Heart right ventricle (tissue), 16 donors: ENCODE results near the gene COL15A1. TPM values are rescaled to one million over a fixed set of nuclear protein-coding genes. Genes with fewer than 3 reads are reported as not detected.

Experiments used
- ATAC-seq, 8 donors: fragments of 200-7000 bp; cut with Tn5 transposase; one replicate each; pipeline ENCODE4 v1.9.1; 2020; ENCODE audit warnings: mild to moderate bottlenecking in 8 of 8, moderate library complexity in 8 of 8, moderate number of reproducible peaks in 1 of 8
- DNase-seq, 2 donors: peaks; one replicate each; pipeline ENCODE4 v3.0.0-alpha.2; 2020
- H3K27ac ChIP-seq, 10 donors: fragments of 200-600 bp; sonication (generic) in 2 of 10; one replicate each; pipeline versions ENCODE4 v1.5.0 to v1.8.0; 2020 to 2022; ENCODE audit warnings: mild to moderate bottlenecking in 3 of 10
- H3K27me3 ChIP-seq, 7 donors: fragments of 200-600 bp; one replicate each; pipeline ENCODE4 v1.8.0; 2021 to 2022; ENCODE audit warnings: mild to moderate bottlenecking in 2 of 7
- H3K36me3 ChIP-seq, 9 donors: fragments of 200-600 bp; sonication (generic) in 1 of 9; one replicate each; pipeline versions ENCODE4 v1.5.0 to v1.8.0; 2020 to 2022; ENCODE audit warnings: mild to moderate bottlenecking in 2 of 9
- H3K4me1 ChIP-seq, 9 donors: fragments of 200-600 bp; sonication (generic) in 1 of 9; one replicate each; pipeline versions ENCODE4 v1.5.0 to v1.8.0; 2020 to 2022; ENCODE audit warnings: mild to moderate bottlenecking in 4 of 9
- H3K4me3 ChIP-seq, 10 donors: fragments of 200-600 bp; sonication (generic) in 2 of 10; one replicate each; pipeline versions ENCODE4 v1.5.0 to v1.8.0; 2020 to 2022; ENCODE audit warnings: mild to moderate bottlenecking in 7 of 10, moderate library complexity in 2 of 10
- H3K9me3 ChIP-seq, 11 donors: fragments of 200-600 bp in 10 of 11; sonication (generic) in 2 of 11; one replicate each; pipeline versions ENCODE4 v1.5.0 to v1.8.0; 2013 to 2022; ENCODE audit warnings: mild to moderate bottlenecking in 2 of 11, control low read depth in 1 of 11, moderate library complexity in 1 of 11
- WGBS, 2 donors: extraction: QIAGEN DNeasy Blood & Tissue Kit; methylation state at CpG; one replicate each; pipeline ENCODE4 v1.1.7; 2013; ENCODE audit warnings: inconsistent platforms in 1 of 2; 5-methylcytosine and 5-hydroxymethylcytosine counted together
- intact Hi-C, 10 donors: fragments of 100-400 bp; cut with DNase I; formaldehyde crosslinking; loops; one replicate each; pipeline versions ENCODE4 v1.11.1 to v1.14.2; 2022
- polyA plus RNA-seq, 2 donors: library from polyadenylated mRNA; stranded (reverse); fragments of 200-250 nt; gene quantifications; one replicate each; pipeline ENCODE4 v1.2.3, GENCODE V29; 2013
- total RNA-seq, 10 donors: library from RNA; stranded (reverse); fragmentation: NEBNext Ultra II Directional in 3 of 10; extraction: Animal tissue kit (Norgen Biotek cat#: 25700) in 3 of 10; gene quantifications; one replicate each; pipeline versions ENCODE4 v1.2.1 to v1.2.4, GENCODE V29; 2021 to 2023
- TF ChIP-seq, protein P1 (sequence below), 9 donors: fragments of 200-600 bp; sonication (generic) in 2 of 9; IDR thresholded peaks; one replicate each; pipeline versions ENCODE4 v1.5.0 to v1.8.0; 2021 to 2022; ENCODE audit warnings: antibody characterized with exemption in 9 of 9, mild to moderate bottlenecking in 5 of 9, moderate library complexity in 1 of 9
- donor health status: Arrhythmogenic right ventricular cardiomyopathy.
- donor health status: ischemic (EF 13 %, LVEDD 7.1; RV severe dilation, severe dysfunction).
- donor health status: healthy with polysubstance abuse.
- donor health status: DM: no; HTN: yes; CAD: no.
- donor health status: DM: no; HTN: no; CAD: no.
- donor health status: ischemic (EF 25% LVEDD 6.9; RV normal size, moderate dysfunction).
- donor health status: ischemic (EF 25% LVEDD 5.7; RV mildly dilated, moderate dysfunction).
- donor health status: healthy.
- donor health status: DM: yes; HTN: yes; CAD: no.
- donor health status: Ischemic cardiomyopathy.
- donor health status: ischemic (EF 35%, LVEDD 5.7; RV mildly dilated, moderate dysfunction).
- donor health status: nonischemic (EF 11% LVEDD 7.7; RV severe dilation, severe dysfunction).
- donor health status: DM: yes; HTN: yes; CAD: no.
- donor health status: PGD.
- donor health status: ischemic (EF 29% LVEDD 5.4; RV normal size, mild dysfunction).
- donor health status: nonischemic (EF 23%, LVEDD 6.1; RV moderate dilation, normal function).

Gene COL15A1
- total and polyA plus RNA-seq, 12 donors: 25.6 to 64.8 (median 51.0) TPM

DNA sequence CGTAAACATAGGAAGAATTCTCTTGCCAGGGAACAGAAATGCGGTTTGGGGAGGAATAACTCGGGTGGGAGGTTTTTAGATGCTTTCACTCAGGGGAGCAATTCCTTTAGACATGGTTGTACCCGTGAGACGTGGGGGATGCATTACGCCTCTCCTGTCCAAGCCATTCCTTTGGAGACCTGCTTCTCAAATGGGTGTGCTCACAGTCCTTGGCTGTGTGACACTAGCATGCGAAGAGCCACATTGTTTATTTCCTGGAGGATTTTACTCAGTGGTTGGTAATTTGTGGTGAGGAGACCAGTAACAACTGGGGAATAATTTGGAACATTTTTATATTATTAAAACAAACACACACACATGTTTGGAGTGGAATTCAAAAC is 18.5 kb downstream of the COL15A1 start:
- Histone ChIP-seq H3K4me3 (no peak overlapping the region), H3K27ac (peak overlapping the region in 9 of 10 donors; percentile 14 to 90 (median 68)), H3K9me3 (peaks cover 0 to 6% (median 2%) of the 10 kb centered on the region in 11 donors), H3K27me3 (no peaks in the 10 kb centered on the region), H3K36me3 (no peaks in the 10 kb centered on the region), H3K4me1 (peaks cover 11 to 96% (median 54%) of the 10 kb centered on the region in 9 donors)
- intact Hi-C loops: loop anchor here in 1 of 10 donors (5.0 kb wide), 1 partner anchor 45 kb away; no protein-coding TSS in a partner anchor
- DNase-seq: no peak
- WGBS, 2 donors: 50 to 62% methylated on average over 7 of the region's 7 CpGs
- TF ChIP-seq, protein P1, sequence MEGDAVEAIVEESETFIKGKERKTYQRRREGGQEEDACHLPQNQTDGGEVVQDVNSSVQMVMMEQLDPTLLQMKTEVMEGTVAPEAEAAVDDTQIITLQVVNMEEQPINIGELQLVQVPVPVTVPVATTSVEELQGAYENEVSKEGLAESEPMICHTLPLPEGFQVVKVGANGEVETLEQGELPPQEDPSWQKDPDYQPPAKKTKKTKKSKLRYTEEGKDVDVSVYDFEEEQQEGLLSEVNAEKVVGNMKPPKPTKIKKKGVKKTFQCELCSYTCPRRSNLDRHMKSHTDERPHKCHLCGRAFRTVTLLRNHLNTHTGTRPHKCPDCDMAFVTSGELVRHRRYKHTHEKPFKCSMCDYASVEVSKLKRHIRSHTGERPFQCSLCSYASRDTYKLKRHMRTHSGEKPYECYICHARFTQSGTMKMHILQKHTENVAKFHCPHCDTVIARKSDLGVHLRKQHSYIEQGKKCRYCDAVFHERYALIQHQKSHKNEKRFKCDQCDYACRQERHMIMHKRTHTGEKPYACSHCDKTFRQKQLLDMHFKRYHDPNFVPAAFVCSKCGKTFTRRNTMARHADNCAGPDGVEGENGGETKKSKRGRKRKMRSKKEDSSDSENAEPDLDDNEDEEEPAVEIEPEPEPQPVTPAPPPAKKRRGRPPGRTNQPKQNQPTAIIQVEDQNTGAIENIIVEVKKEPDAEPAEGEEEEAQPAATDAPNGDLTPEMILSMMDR (IDR thresholded peaks at IDR 0.05): no peak
- peak in 5 of 8 donors; percentile 18 to 49 (median 35) for ATAC-seq

DNA sequence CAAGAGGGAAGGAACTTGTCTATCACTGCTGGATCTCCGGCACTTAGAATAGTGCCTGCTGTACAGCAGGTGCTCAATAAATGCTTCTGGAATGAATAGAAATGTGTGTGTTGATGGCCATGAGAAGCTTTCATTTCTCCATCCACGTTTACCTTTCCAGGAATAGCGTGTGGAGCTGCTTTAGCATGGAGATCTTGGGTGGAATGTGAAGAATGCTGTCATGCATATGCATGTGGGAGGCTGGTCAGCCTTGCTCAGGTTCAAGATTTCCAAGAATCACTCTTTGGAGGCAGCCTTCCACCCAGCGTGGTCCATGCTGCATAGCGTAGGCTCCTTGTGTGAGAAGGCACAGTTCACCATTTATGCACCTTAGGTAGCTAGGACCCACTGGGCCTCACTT is 19.2 kb downstream of the COL15A1 start:
- whole genome bisulfite sequencing, 2 donors: 66 to 67% methylated on average over 5 of the region's 5 CpGs
- ATAC-seq (no peak), DNase-seq (no peak)
- intact Hi-C loops: loop anchor here in 1 of 10 donors (5.0 kb wide), 1 partner anchor 46 kb away; no protein-coding TSS in a partner anchor
- H3K4me3 ChIP-seq: no peak overlapping the region
- H3K4me1 ChIP-seq: peaks cover 11 to 98% (median 55%) of the 10 kb centered on the region in 9 donors
- TF ChIP-seq, protein P1 (IDR thresholded peaks at IDR 0.05): no peak
- no peaks in the 10 kb centered on the region for H3K9me3 ChIP-seq
- H3K27me3 ChIP-seq: no peaks in the 10 kb centered on the region
- H3K36me3 ChIP-seq: peaks cover 0 to 4% (median 0%) of the 10 kb centered on the region in 9 donors
- peak overlapping the region in 5 of 10 donors; percentile 14 to 90 (median 69) for H3K27ac ChIP-seq

DNA sequence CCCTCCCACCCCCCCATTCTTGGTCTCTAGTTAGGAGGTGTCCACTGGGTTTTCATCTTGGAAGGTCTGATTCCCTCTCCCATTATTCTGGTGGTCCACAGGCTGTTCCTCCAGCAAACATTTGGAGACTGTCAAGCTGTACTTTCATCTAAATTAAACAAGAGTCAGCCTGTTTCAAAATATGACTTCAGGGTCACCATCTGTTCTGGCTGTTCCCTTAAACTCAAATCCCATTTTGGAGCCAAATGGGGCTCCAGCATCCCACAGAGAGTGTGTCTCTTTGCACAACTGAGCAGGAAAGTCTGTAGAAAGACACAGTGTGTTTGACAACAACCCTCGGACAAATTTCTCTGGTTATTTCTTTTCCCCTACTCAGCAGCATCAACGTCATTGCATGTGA is 20.5 kb downstream of the COL15A1 start:
- intact Hi-C loops: loop anchor here in 1 of 10 donors (5.0 kb wide), 1 partner anchor 47 kb away; no protein-coding TSS in a partner anchor
- Histone ChIP-seq H3K27ac (peak overlapping the region in 8 of 10 donors; percentile 4 to 90 (median 42)), H3K36me3 (peaks cover 0 to 11% (median 0%) of the 10 kb centered on the region in 9 donors), H3K4me3 (no peak overlapping the region), H3K9me3 (no peaks in the 10 kb centered on the region), H3K27me3 (no peaks in the 10 kb centered on the region), H3K4me1 (peaks cover 11 to 98% (median 48%) of the 10 kb centered on the region in 9 donors)
- TF ChIP-seq, protein P1 (IDR thresholded peaks at IDR 0.05): no peak
- ATAC-seq: peak in 3 of 8 donors; percentile 7 to 42 (median 13)
- 60 to 81% methylated on average over 2 of the region's 2 CpGs for WGBS, 2 donors
- no peak for DNase-seq

DNA sequence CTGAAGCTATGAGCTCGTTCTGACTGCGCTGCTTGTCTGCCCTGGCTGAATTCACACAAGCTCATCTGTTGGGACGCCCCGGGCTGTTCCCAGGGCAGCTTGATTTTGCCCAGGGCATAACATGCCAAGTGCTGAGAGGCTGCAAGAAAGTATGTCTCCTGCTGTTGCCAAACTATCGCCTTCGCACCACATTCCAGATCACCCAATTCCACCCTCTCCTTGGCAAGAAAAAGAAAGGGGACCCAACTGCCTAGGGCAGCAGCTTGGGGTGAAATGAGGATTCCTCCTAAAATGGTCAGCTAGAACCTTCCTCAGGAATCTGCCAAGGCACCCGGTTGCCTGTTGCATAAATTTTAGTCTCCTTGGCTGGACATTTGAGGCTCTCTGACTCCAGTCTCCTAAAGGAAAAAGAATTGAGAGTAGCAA is 21.2 kb downstream of the COL15A1 start:
- Histone ChIP-seq H3K27me3 (no peaks in the 10 kb centered on the region), H3K9me3 (no peaks in the 10 kb centered on the region), H3K4me3 (no peak overlapping the region), H3K4me1 (peaks cover 8 to 98% (median 44%) of the 10 kb centered on the region in 9 donors), H3K27ac (peak overlapping the region in 9 of 10 donors; percentile 4 to 90 (median 43)), H3K36me3 (peaks cover 0 to 11% (median 0%) of the 10 kb centered on the region in 9 donors)
- ATAC-seq (peak in 4 of 8 donors; percentile 25 to 54 (median 28)), DNase-seq (no peak)
- intact Hi-C loops: loop anchor here in 1 of 10 donors (5.0 kb wide), 1 partner anchor 48 kb away; no protein-coding TSS in a partner anchor
- TF ChIP-seq, protein P1 (IDR thresholded peaks at IDR 0.05): no peak
- 50 to 61% methylated on average over 7 of the region's 7 CpGs for WGBS, 2 donors
